Neural progenitor cell (in vitro differentiated cells): Measurements from ENCODE around the gene KCTD16. TPM values are rescaled to one million over a fixed set of nuclear protein-coding genes. Genes with fewer than 3 reads are reported as not detected.

Experiments
- DNase-seq: peaks from one replicate; pipeline ENCODE4 v3.0.0-alpha.2; 2016; ENCODE audit warnings: low spot score
- H2AFZ ChIP-seq: fragments of 200-600 bp; sonication (generic); replicated peaks from 2 replicates; pipeline ENCODE4 v1.6.1; 2016; ENCODE audit warnings: antibody characterized with exemption
- H3F3A ChIP-seq: fragments of 200-600 bp; sonication (generic); 2 replicates; pipeline ENCODE4 v1.6.1; 2016; ENCODE audit warnings: antibody characterized with exemption, low read depth
- H3K27ac ChIP-seq: fragments of 200-600 bp; sonication (generic); 2 replicates; pipeline ENCODE4 v1.5.1; 2016; ENCODE audit warnings: mild to moderate bottlenecking
- H3K27me3 ChIP-seq: fragments of 200-600 bp; sonication (generic); 2 replicates; pipeline ENCODE4 v1.6.1; 2016; ENCODE audit warnings: mild to moderate bottlenecking, moderate library complexity
- H3K36me3 ChIP-seq: fragments of 200-600 bp; sonication (generic); 2 replicates; pipeline ENCODE4 v1.5.1; 2016
- H3K4me1 ChIP-seq: fragments of 200-600 bp; sonication (generic); 2 replicates; pipeline ENCODE4 v1.6.1; 2016; ENCODE audit warnings: mixed run types
- H3K4me2 ChIP-seq: fragments of 200-600 bp; sonication (generic); 2 replicates; pipeline ENCODE4 v1.6.1; 2016
- H3K4me3 ChIP-seq: fragments of 200-600 bp; sonication (generic); 2 replicates; pipeline ENCODE4 v1.5.1; 2016
- H3K79me2 ChIP-seq: fragments of 200-600 bp; sonication (generic); 2 replicates; pipeline ENCODE4 v1.6.1; 2016; ENCODE audit warnings: low read depth
- H3K9ac ChIP-seq: fragments of 200-600 bp; sonication (generic); 2 replicates; pipeline ENCODE4 v1.6.1; 2016
- H3K9me3 ChIP-seq: fragments of 200-600 bp; sonication (generic); 2 replicates; pipeline ENCODE4 v1.5.1; 2016; ENCODE audit warnings: low read depth
- H4K20me1 ChIP-seq: fragments of 200-600 bp; sonication (generic); 2 replicates; pipeline ENCODE4 v1.6.1; 2016; ENCODE audit warnings: low read depth
- H3K27ac Mint-ChIP-seq: 3 replicates; pipeline ENCODE4 v1.8.0; 2021; ENCODE audit warnings: mixed read lengths
- H3K27me3 Mint-ChIP-seq: 2 replicates; pipeline ENCODE4 v1.8.0; 2022; ENCODE audit warnings: low read depth, mild to moderate bottlenecking, inconsistent platforms, moderate library complexity, mixed read lengths; ENCODE audit not compliant: insufficient read depth
- H3K36me3 Mint-ChIP-seq: 3 replicates; pipeline ENCODE4 v1.8.0; 2021; ENCODE audit warnings: mixed read lengths
- H3K4me1 Mint-ChIP-seq: 3 replicates; pipeline ENCODE4 v1.8.0; 2021; ENCODE audit warnings: mixed read lengths
- H3K4me3 Mint-ChIP-seq: 3 replicates; pipeline ENCODE4 v1.8.0; 2021; ENCODE audit warnings: mild to moderate bottlenecking, moderate library complexity, mixed read lengths
- H3K9me3 Mint-ChIP-seq: 3 replicates; pipeline ENCODE4 v1.8.0; 2020; ENCODE audit warnings: mixed read lengths
- EZH2 ChIP-seq: fragments of 200-600 bp; sonication (generic); IDR thresholded peaks from 2 replicates; pipeline ENCODE4 v1.6.1; 2017; ENCODE audit warnings: antibody characterized with exemption, mild to moderate bottlenecking, moderate library complexity
- EZH2phosphoT487 ChIP-seq: fragments of 200-600 bp; sonication (generic); IDR thresholded peaks from 2 replicates; pipeline ENCODE4 v1.6.1; 2017; ENCODE audit warnings: antibody characterized with exemption
- total RNA-seq: library from RNA; depleted of rRNA; stranded (reverse); fragments of >200 nt; gene quantifications from 2 replicates; pipeline ENCODE4 v1.2.3, GENCODE V29; 2015; ENCODE audit warnings: low replicate concordance
- TF ChIP-seq, protein P1 (sequence below): fragments of 200-600 bp; sonication (generic); IDR thresholded peaks from 2 replicates; pipeline ENCODE4 v1.5.1; 2017; ENCODE audit warnings: antibody characterized with exemption, mild to moderate bottlenecking

KCTD16 gene
- total RNA-seq, 1 donor from 2014 or later = 1.6 TPM

DNA sequence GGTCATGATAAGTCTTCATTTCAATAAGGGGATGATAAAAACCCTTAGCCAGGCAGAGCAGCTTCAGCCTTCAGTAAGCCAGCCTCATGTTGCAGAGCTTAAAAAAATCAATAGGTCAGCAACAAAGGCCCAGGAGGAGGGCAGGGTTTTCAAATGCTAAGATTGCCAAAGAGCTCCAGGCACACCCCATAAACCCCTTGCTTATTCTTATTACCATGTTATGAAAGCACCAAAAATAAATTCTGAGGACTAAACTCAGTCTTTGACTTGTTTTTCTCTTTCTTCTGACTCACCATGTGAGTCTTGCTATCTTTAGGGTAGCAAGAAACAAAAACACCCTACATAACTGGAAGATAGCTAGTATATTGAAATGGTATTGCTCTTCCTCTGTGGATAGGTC is 317.1 kb downstream of the KCTD16 start:
- Histone ChIP-seq H3F3A (no peaks in the 10 kb centered on the region), H3K36me3 (no peaks in the 10 kb centered on the region), H4K20me1 (no peaks in the 10 kb centered on the region), H3K27ac (no peak overlapping the region), H3K79me2 (no peaks in the 10 kb centered on the region), H3K9me3 (peaks cover 4% of the 10 kb centered on the region), H3K4me3 (no peak overlapping the region), H3K4me1 (peaks cover 39% of the 10 kb centered on the region), H3K9ac (no peak overlapping the region), H3K4me2 (peak overlapping the region; percentile 50), H2AFZ (no peak overlapping the region), H3K27me3 (no peaks in the 10 kb centered on the region)
- Mint-ChIP-seq H3K27me3 (no peaks in the 10 kb centered on the region), H3K27ac (peak overlapping the region; percentile 21), H3K36me3 (no peaks in the 10 kb centered on the region), H3K9me3 (peaks cover 6% of the 10 kb centered on the region), H3K4me3 (no peak overlapping the region), H3K4me1 (peaks cover 26% of the 10 kb centered on the region)
- TF ChIP-seq EZH2 (no peak), EZH2phosphoT487 (no peak)
- TF ChIP-seq, protein P1, sequence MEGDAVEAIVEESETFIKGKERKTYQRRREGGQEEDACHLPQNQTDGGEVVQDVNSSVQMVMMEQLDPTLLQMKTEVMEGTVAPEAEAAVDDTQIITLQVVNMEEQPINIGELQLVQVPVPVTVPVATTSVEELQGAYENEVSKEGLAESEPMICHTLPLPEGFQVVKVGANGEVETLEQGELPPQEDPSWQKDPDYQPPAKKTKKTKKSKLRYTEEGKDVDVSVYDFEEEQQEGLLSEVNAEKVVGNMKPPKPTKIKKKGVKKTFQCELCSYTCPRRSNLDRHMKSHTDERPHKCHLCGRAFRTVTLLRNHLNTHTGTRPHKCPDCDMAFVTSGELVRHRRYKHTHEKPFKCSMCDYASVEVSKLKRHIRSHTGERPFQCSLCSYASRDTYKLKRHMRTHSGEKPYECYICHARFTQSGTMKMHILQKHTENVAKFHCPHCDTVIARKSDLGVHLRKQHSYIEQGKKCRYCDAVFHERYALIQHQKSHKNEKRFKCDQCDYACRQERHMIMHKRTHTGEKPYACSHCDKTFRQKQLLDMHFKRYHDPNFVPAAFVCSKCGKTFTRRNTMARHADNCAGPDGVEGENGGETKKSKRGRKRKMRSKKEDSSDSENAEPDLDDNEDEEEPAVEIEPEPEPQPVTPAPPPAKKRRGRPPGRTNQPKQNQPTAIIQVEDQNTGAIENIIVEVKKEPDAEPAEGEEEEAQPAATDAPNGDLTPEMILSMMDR = no peak
- peak; percentile 36 for DNase-seq

DNA sequence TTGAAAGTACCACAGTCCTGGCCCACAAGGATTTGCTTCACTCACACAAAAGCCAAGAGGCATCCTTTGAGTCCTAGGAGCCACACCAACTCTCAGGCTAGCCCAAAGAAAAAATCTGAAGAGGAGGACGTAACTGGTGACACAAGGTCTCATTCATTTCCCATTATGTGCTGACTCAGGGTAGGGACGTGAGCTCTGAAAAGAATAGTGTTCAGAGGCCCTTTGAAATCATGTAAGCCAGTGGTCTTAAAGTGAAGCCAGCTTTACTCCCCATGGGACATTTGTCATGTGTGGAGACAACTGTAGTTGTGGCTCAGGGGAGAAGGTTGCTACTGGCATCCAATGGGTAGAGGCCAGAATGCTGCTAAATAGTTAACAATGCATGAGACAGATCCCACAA is 332.4 kb downstream of the KCTD16 start:
- H3K27me3 Mint-ChIP-seq = no peaks in the 10 kb centered on the region
- H3K4me1 ChIP-seq = peaks cover 18% of the 10 kb centered on the region
- H3K36me3 ChIP-seq = no peaks in the 10 kb centered on the region
- peaks cover 2% of the 10 kb centered on the region for H3K4me1 Mint-ChIP-seq
- TF ChIP-seq EZH2 = no peak
- TF ChIP-seq, protein P1 = no peak
- H3K79me2 ChIP-seq = no peaks in the 10 kb centered on the region
- H3K36me3 Mint-ChIP-seq = no peaks in the 10 kb centered on the region
- H3K9me3 Mint-ChIP-seq = peaks cover 3% of the 10 kb centered on the region
- no peaks in the 10 kb centered on the region for H3F3A ChIP-seq
- H2AFZ ChIP-seq = no peak overlapping the region
- no peak overlapping the region for H3K4me3 ChIP-seq
- no peak overlapping the region for H3K4me3 Mint-ChIP-seq
- no peak overlapping the region for H3K4me2 ChIP-seq
- no peaks in the 10 kb centered on the region for H3K9me3 ChIP-seq
- no peak overlapping the region for H3K27ac Mint-ChIP-seq
- no peaks in the 10 kb centered on the region for H3K27me3 ChIP-seq
- H3K27ac ChIP-seq = no peak overlapping the region
- no peak overlapping the region for H3K9ac ChIP-seq
- peak; percentile 5 for DNase-seq
- no peaks in the 10 kb centered on the region for H4K20me1 ChIP-seq

DNA sequence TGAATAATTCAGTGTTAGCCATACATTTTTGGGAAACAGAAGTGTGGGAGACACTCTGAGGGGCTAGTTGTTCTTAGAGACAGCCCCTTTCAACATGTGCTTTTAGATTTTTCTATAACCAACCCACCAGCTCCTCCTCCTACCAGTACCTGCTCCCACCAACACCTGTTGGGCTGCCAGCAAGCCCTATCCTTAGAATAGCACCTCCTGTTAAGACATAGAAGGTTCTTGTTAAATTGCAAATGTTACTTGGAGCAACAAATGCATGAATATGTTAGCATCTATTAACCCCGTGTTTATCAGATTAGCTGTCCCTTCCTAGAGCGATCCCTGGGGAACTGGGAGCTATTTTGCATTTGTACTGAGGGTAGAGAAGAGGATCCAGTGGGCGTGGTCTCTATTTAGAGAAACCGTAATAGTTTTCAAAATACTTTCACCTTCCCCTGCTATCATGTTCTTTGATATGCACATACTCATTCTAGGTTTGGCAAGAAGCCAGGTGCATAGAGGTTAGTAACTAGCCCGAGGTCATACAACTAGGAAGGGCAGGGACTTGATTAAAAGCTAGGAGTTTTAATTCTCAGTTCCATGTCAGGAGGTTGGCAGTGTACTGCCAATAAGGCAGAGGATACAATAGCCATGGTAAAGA is 334.4 kb downstream of the KCTD16 start:
- no peak for TF ChIP-seq EZH2phosphoT487
- Mint-ChIP-seq H3K36me3 (no peaks in the 10 kb centered on the region), H3K27ac (no peak overlapping the region)

DNA sequence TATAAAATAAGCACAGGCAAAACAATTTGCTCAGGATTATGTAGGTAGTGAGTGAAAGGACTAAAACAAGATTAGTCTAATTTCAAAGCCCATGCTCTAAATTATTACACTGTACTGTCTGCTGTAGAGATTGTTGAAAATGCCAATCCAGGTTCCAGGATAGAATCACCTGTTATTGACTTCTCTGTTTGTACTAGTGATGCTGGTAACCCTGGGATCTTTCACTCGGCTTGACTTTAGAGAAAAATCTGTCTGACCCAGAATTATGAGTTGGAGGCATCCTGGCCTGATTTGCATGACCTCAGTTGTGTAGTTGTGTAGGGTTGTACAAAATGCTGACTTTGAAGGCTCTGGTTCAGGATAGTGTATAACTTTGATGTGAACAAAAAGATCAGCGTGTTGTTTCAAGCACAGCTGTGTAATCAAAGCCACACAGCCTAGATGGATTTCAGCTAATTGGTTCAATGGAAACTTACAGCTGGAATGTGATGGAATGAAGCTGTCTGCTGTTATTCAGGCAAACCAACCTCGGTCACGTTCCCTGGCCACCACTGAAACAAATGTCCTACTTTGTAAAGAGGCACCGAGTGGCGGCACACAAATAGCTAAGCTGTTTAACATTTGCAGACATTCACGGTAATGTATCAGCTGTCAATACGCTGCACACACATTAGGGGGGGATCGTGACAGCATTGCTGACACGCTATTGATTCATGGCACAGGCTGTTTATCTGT is 340.3 kb downstream of the KCTD16 start:
- no peak overlapping the region for H3K27ac Mint-ChIP-seq
- H3K27me3 Mint-ChIP-seq = peaks cover 4% of the 10 kb centered on the region
- no peak overlapping the region for H3K4me3 Mint-ChIP-seq
- Histone ChIP-seq H3K4me1 (peaks cover 10% of the 10 kb centered on the region), H3K27ac (no peak overlapping the region), H3K36me3 (no peaks in the 10 kb centered on the region), H3K4me2 (no peak overlapping the region), H4K20me1 (no peaks in the 10 kb centered on the region), H2AFZ (no peak overlapping the region), H3K27me3 (no peaks in the 10 kb centered on the region), H3K79me2 (no peaks in the 10 kb centered on the region), H3K4me3 (no peak overlapping the region), H3F3A (no peaks in the 10 kb centered on the region), H3K9ac (no peak overlapping the region), H3K9me3 (no peaks in the 10 kb centered on the region)
- no peak for TF ChIP-seq EZH2phosphoT487
- TF ChIP-seq, protein P1 = no peak
- no peak for TF ChIP-seq EZH2
- H3K36me3 Mint-ChIP-seq = no peaks in the 10 kb centered on the region
- peaks cover 5% of the 10 kb centered on the region for H3K9me3 Mint-ChIP-seq
- DNase-seq = peak; percentile 28
- peaks cover 10% of the 10 kb centered on the region for H3K4me1 Mint-ChIP-seq

More for the DNA sequence above, 334.4 kb downstream of the KCTD16 start:
- no peaks in the 10 kb centered on the region for H3K36me3 ChIP-seq
- peaks cover 18% of the 10 kb centered on the region for H3K4me1 ChIP-seq
- H4K20me1 ChIP-seq = no peaks in the 10 kb centered on the region
- H3K27me3 ChIP-seq = no peaks in the 10 kb centered on the region
- no peaks in the 10 kb centered on the region for H3F3A ChIP-seq
- no peaks in the 10 kb centered on the region for H3K79me2 ChIP-seq
- no peaks in the 10 kb centered on the region for H3K9me3 ChIP-seq
- no peak overlapping the region for H3K4me3 Mint-ChIP-seq
- H2AFZ ChIP-seq = peak overlapping the region; percentile 63
- H3K27me3 Mint-ChIP-seq = peaks cover 2% of the 10 kb centered on the region
- H3K4me2 ChIP-seq = no peak overlapping the region
- H3K9me3 Mint-ChIP-seq = peaks cover under 1% of the 10 kb centered on the region
- H3K4me3 ChIP-seq = no peak overlapping the region
- H3K4me1 Mint-ChIP-seq = peaks cover 2% of the 10 kb centered on the region
- no peak overlapping the region for H3K27ac ChIP-seq
- no peak overlapping the region for H3K9ac ChIP-seq
- peak; percentile 8 for DNase-seq
